Spleen (tissue), 11 donors: Measurements from ENCODE around the gene LOXHD1. TPM values are rescaled to one million over a fixed set of nuclear protein-coding genes. Genes with fewer than 3 reads are reported as not detected.

Source experiments
- DNase-seq: peaks from one replicate; pipeline ENCODE4 v3.0.0-alpha.2; 2020
- H3K27ac ChIP-seq, 8 donors: fragments of 200-600 bp; sonication (generic) in 7 of 8; 1 replicate in 4 of 8; 2 replicates in 4 of 8; pipeline versions ENCODE4 v1.5.0 to v1.8.0; 2016 to 2021; ENCODE audit warnings: inconsistent platforms in 4 of 8, mild to moderate bottlenecking in 4 of 8, moderate library complexity in 1 of 8
- H3K27me3 ChIP-seq, 7 donors: fragments of 200-600 bp; sonication (generic) in 6 of 7; replicated peaks in 1 of 7; 1 replicate in 4 of 7; 2 replicates in 3 of 7; pipeline versions ENCODE4 v1.5.0 to v1.8.0; 2016 to 2021; ENCODE audit warnings: inconsistent platforms in 3 of 7, mild to moderate bottlenecking in 1 of 7
- H3K36me3 ChIP-seq, 6 donors: fragments of 200-600 bp; sonication (generic) in 5 of 6; 1 replicate in 4 of 6; 2 replicates in 2 of 6; pipeline versions ENCODE4 v1.5.0 to v1.8.0; 2016 to 2021; ENCODE audit warnings: inconsistent platforms in 2 of 6
- H3K4me1 ChIP-seq, 6 donors: fragments of 200-600 bp; sonication (generic) in 5 of 6; 1 replicate in 3 of 6; 2 replicates in 3 of 6; pipeline versions ENCODE4 v1.5.0 to v1.8.0; 2016 to 2021; ENCODE audit warnings: inconsistent platforms in 3 of 6
- H3K4me3 ChIP-seq, 8 donors: fragments of 200-600 bp; sonication (generic) in 7 of 8; 1 replicate in 4 of 8; 2 replicates in 4 of 8; pipeline versions ENCODE4 v1.5.0 to v1.8.0; 2016 to 2021; ENCODE audit warnings: inconsistent platforms in 4 of 8, mild to moderate bottlenecking in 4 of 8, moderate library complexity in 2 of 8
- H3K9me3 ChIP-seq, 8 donors: fragments of 200-600 bp; sonication (generic) in 7 of 8; 1 replicate in 4 of 8; 2 replicates in 4 of 8; pipeline versions ENCODE4 v1.5.0 to v1.8.0; 2016 to 2021; ENCODE audit warnings: inconsistent platforms in 4 of 8
- POLR2A ChIP-seq, 3 donors: fragments of 450-650 bp; IDR thresholded peaks; one replicate each; pipeline ENCODE4 v1.5.1; 2017; ENCODE audit warnings: antibody characterized with exemption in 3 of 3, mild to moderate bottlenecking in 1 of 3
- POLR2AphosphoS5 ChIP-seq, 3 donors: sonication (generic); formaldehyde crosslinking; IDR thresholded peaks; one replicate each; pipeline ENCODE4 v1.5.1; 2017; ENCODE audit warnings: antibody characterized with exemption in 3 of 3
- WGBS, 5 donors: extraction: QIAGEN DNeasy Blood & Tissue Kit in 3 of 5; methylation state at CpG; one replicate each; pipeline versions ENCODE4 v1.1.5 to v1.1.7; 2013 to 2018; 5-methylcytosine and 5-hydroxymethylcytosine counted together
- intact Hi-C: fragments of 100-400 bp; cut with DNase I; formaldehyde crosslinking; loops from one replicate; pipeline ENCODE4 v1.15.0; 2023; ENCODE audit warnings: low total_unique reads
- polyA plus RNA-seq, 3 donors: library from polyadenylated mRNA; stranded (reverse); fragments of 200-250 nt; gene quantifications; one replicate each; pipeline ENCODE4 v1.2.1, GENCODE V29; 2013
- total RNA-seq, 7 donors: library from RNA; depleted of rRNA in 3 of 7; stranded (reverse); fragments of >200 nt in 3 of 7; fragmentation: NEBNext Ultra II Directional in 4 of 7; extraction: Animal tissue kit (Norgen Biotek cat#: 25700) in 4 of 7; gene quantifications; one replicate each; pipeline versions ENCODE4 v1.1.0 to v1.2.1, GENCODE V29; 2016 to 2021
- TF ChIP-seq, protein P1 (sequence below), 11 experiments: fragments of 200-600 bp in 7 of 11; fragments of 450-650 bp in 4 of 11; sonication (generic) in 4 of 11; IDR thresholded peaks in 8 of 11; conservative IDR thresholded peaks in 3 of 11; 1 replicate in 7 of 11; 2 replicates in 4 of 11; pipeline versions ENCODE4 v1.4.0 to v1.8.0; 2016 to 2021; ENCODE audit warnings: antibody characterized with exemption in 11 of 11, inconsistent platforms in 4 of 11, mild to moderate bottlenecking in 1 of 11
- donor health status: healthy with polysubstance abuse.
- donor health status: DM: no; HTN: no; CAD: no; lungs with moderate emphysema.
- donor health status: DM: no; HTN: no; CAD: no.
- donor health status: Bipolar disorder and iron deficiency.
- donor health status: healthy.
- donor health status: DM: no; HTN: no; CAD: no.
- donor health status: DM: yes; HTN: yes; CAD: no.

LOXHD1 gene
- total and polyA plus RNA-seq, 10 donors = 0.09 to 6.0 (median 2.1) TPM

DNA sequence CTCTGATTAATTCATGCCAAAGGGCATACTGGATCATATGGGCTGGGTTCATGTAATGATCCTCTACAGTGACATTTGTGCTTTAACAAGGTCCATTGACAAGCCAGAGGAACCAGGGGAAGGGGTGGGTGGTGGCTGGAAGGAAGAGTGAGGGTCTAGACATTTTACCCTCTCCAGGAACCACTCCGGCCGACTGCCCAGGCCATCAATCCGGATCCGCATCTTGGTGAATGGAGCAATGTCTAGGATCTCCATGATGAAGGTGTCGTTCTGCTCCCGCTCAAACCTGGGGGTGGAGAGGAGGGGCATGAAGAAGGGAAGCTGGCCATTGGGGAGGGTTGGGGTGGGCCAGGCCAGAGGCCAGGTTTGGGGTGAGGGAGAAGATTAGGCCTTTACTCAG, 147.5 kb downstream of the LOXHD1 start:
- Histone ChIP-seq H3K9me3 (peaks cover 0 to 13% (median 0%) of the 10 kb centered on the region in 8 donors), H3K4me1 (no peaks in the 10 kb centered on the region), H3K27ac (no peak overlapping the region), H3K27me3 (peaks cover 0 to 15% (median 0%) of the 10 kb centered on the region in 7 donors), H3K36me3 (peaks cover 0 to 37% (median 0%) of the 10 kb centered on the region in 6 donors), H3K4me3 (no peak overlapping the region)
- intact Hi-C loops = no loop called here
- 87 to 93% (median 91%) methylated on average over 6 of the region's 6 CpGs for WGBS, 5 donors
- TF ChIP-seq, protein P1, sequence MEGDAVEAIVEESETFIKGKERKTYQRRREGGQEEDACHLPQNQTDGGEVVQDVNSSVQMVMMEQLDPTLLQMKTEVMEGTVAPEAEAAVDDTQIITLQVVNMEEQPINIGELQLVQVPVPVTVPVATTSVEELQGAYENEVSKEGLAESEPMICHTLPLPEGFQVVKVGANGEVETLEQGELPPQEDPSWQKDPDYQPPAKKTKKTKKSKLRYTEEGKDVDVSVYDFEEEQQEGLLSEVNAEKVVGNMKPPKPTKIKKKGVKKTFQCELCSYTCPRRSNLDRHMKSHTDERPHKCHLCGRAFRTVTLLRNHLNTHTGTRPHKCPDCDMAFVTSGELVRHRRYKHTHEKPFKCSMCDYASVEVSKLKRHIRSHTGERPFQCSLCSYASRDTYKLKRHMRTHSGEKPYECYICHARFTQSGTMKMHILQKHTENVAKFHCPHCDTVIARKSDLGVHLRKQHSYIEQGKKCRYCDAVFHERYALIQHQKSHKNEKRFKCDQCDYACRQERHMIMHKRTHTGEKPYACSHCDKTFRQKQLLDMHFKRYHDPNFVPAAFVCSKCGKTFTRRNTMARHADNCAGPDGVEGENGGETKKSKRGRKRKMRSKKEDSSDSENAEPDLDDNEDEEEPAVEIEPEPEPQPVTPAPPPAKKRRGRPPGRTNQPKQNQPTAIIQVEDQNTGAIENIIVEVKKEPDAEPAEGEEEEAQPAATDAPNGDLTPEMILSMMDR (IDR thresholded peaks at IDR 0.05 in 8 of 11, conservative IDR thresholded peaks at IDR 0.05 in 3 of 11) = no peak
- no peak for TF ChIP-seq POLR2A (IDR thresholded peaks at IDR 0.05)
- no peak for TF ChIP-seq POLR2AphosphoS5 (IDR thresholded peaks at IDR 0.05)
- no peak for DNase-seq

DNA sequence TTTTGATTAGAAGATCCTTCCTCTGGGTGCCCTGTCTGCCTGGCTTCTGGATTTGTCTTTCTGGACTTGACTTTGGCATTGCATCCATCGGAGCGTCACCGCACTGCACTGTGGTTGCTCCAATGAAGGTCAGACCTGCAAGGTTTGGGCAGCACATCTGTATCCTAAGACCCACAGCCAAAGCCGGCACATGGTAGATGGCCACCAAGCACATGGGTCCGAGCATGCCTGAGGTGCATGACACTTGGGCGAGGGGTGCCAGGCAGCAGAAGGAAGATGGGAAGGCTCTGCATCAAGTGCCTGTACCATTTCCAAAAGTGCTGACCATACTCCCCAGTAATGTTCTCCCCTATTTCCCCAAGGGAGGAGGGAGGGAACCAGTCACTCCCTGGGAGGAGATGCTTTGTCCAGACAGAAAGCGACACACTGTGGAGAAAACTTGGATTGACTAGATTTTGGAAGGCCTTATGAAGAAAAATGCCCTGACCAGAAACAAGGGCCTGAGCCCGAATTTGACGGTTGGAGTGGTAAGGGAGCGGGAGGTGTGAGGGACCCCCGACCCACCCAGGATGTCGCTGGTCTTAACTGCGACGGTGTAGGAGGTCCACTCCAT, 149.9 kb downstream of the LOXHD1 start:
- no peak for DNase-seq
- Histone ChIP-seq H3K27ac (no peak overlapping the region), H3K9me3 (no peaks in the 10 kb centered on the region), H3K4me3 (no peak overlapping the region), H3K36me3 (peaks cover 0 to 19% (median 0%) of the 10 kb centered on the region in 6 donors), H3K4me1 (no peaks in the 10 kb centered on the region), H3K27me3 (peaks cover 0 to 5% (median 0%) of the 10 kb centered on the region in 7 donors)
- WGBS, 5 donors = 88 to 93% (median 91%) methylated on average over 14 of the region's 14 CpGs
- intact Hi-C loops = no loop called here
- TF ChIP-seq, protein P1 (IDR thresholded peaks at IDR 0.05 in 8 of 11, conservative IDR thresholded peaks at IDR 0.05 in 3 of 11) = no peak
- TF ChIP-seq POLR2A (IDR thresholded peaks at IDR 0.05) = no peak
- TF ChIP-seq POLR2AphosphoS5 (IDR thresholded peaks at IDR 0.05) = no peak

DNA sequence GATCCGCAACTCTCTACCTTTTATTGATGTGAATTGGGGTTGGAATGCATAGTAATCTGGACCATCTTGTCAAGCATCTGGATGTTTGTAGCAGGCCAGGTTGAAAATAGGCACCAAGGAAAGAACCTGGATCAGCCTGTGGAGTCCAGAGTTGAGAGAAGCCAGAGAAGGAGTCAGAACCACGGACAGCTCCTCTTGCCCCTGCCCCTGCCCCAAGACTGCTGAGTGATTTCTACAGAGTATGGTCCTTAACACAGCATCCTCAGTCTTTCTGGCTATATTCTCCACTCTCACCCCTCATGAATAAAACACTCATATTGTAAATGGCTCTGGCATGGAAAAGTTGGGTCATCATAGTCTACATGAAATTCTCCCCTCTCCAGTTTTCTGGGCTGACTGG, 154.6 kb downstream of the LOXHD1 start:
- Histone ChIP-seq H3K4me3 (no peak overlapping the region), H3K36me3 (no peaks in the 10 kb centered on the region), H3K27ac (no peak overlapping the region), H3K27me3 (peaks cover 0 to 17% (median 0%) of the 10 kb centered on the region in 7 donors), H3K9me3 (peaks cover 0 to 5% (median 0%) of the 10 kb centered on the region in 8 donors), H3K4me1 (no peaks in the 10 kb centered on the region)
- intact Hi-C loops = no loop called here
- TF ChIP-seq, protein P1 (IDR thresholded peaks at IDR 0.05 in 8 of 11, conservative IDR thresholded peaks at IDR 0.05 in 3 of 11) = no peak
- TF ChIP-seq POLR2A (IDR thresholded peaks at IDR 0.05) (no peak), POLR2AphosphoS5 (IDR thresholded peaks at IDR 0.05) (no peak)
- WGBS, 5 donors = 14 to 25% (median 24%) methylated on average over 2 of the region's 2 CpGs
- no peak for DNase-seq

DNA sequence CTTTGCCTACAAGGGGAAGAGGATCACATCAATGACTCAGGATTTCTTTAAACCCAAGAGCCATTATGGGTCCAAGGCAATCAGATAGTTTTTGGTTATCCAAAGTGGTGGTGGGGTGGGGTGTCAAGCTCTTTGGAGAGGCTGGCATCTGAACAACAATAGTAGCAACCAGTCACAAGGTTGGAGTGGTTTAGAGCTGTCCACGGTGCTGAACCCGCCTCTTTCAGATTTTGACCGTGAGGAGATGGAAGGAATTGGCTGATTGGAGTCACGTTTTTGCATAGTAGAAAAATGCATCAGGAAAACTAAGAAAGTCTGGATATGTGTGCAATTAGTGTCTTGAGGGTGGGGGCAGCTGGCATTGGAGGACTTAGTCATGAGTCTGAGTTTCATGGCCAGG, 159.9 kb downstream of the LOXHD1 start:
- peaks cover 0 to 5% (median 0%) of the 10 kb centered on the region in 8 donors for H3K9me3 ChIP-seq
- H3K36me3 ChIP-seq = no peaks in the 10 kb centered on the region
- peaks cover 0 to 29% (median 0%) of the 10 kb centered on the region in 7 donors for H3K27me3 ChIP-seq
- intact Hi-C loops = no loop called here
- no peak for TF ChIP-seq POLR2AphosphoS5 (IDR thresholded peaks at IDR 0.05)
- TF ChIP-seq, protein P1 (IDR thresholded peaks at IDR 0.05 in 8 of 11, conservative IDR thresholded peaks at IDR 0.05 in 3 of 11) = no peak
- TF ChIP-seq POLR2A (IDR thresholded peaks at IDR 0.05) = no peak
- H3K4me3 ChIP-seq = no peak overlapping the region
- WGBS, 5 donors = 1 to 9% (median 5%) methylated on average over 4 of the region's 4 CpGs
- DNase-seq = no peak
- no peak overlapping the region for H3K27ac ChIP-seq
- no peaks in the 10 kb centered on the region for H3K4me1 ChIP-seq
